Esophagus squamous epithelium (tissue), 5 donors: ENCODE data around the gene OR2T5. TPM values are rescaled to one million over a fixed set of nuclear protein-coding genes. Genes with fewer than 3 reads are reported as not detected.
"Not testable (repeated sequence)": the region's sequence is repeated elsewhere in the genome, so short reads cannot be mapped to it uniquely, and the experiment has no call there.

Experiments
- DNase-seq: peaks from one replicate; lab custom pipeline; 2025; lab: John Stamatoyannopoulos, UW
- H3K27ac ChIP-seq, 4 donors: fragments of 200-600 bp; sonication (generic); one replicate each; pipeline ENCODE4 v1.5.1; 2016 to 2019; ENCODE audit warnings: mild to moderate bottlenecking in 1 of 4
- H3K27me3 ChIP-seq, 4 donors: fragments of 200-600 bp; sonication (generic); 1 replicate in 3 of 4; 2 replicates in 1 of 4; pipeline versions ENCODE4 v1.5.1 to v1.6.0; 2017 to 2021; ENCODE audit warnings: antibody characterized with exemption in 1 of 4
- H3K36me3 ChIP-seq, 3 donors: fragments of 200-600 bp; sonication (generic); one replicate each; pipeline ENCODE4 v1.5.1; 2016 to 2019
- H3K4me1 ChIP-seq, 3 donors: fragments of 200-600 bp; sonication (generic); one replicate each; pipeline ENCODE4 v1.5.1; 2017 to 2019
- H3K4me3 ChIP-seq, 4 donors: fragments of 200-600 bp; sonication (generic); 1 replicate in 3 of 4; 2 replicates in 1 of 4; pipeline ENCODE4 v1.5.1; 2016 to 2019; ENCODE audit warnings: mild to moderate bottlenecking in 2 of 4, moderate library complexity in 1 of 4
- H3K9me3 ChIP-seq, 3 donors: fragments of 200-600 bp; sonication (generic); one replicate each; pipeline ENCODE4 v1.5.1; 2016 to 2019
- POLR2A ChIP-seq, 4 donors: fragments of 450-650 bp; IDR thresholded peaks; one replicate each; pipeline ENCODE4 v1.6.1; 2017; ENCODE audit warnings: antibody characterized with exemption in 4 of 4, mild to moderate bottlenecking in 4 of 4, moderate library complexity in 3 of 4
- WGBS, 2 donors: methylation state at CpG; one replicate each; pipeline ENCODE4 v1.1.5; 2018; 5-methylcytosine and 5-hydroxymethylcytosine counted together
- intact Hi-C: fragments of 100-400 bp; cut with DNase I; formaldehyde crosslinking; loops from one replicate; pipeline ENCODE4 v1.15.0; 2022
- total RNA-seq, 4 donors: library from RNA; depleted of rRNA; stranded (reverse); fragments of >200 nt; gene quantifications; one replicate each; pipeline ENCODE4 v1.1.0, GENCODE V29; 2016
- TF ChIP-seq, protein P1 (sequence below), 6 experiments: fragments of 450-650 bp in 4 of 6; fragments of 200-600 bp in 2 of 6; sonication (generic) in 2 of 6; IDR thresholded peaks; one replicate each; pipeline ENCODE4 v1.5.1; 2016 to 2019; ENCODE audit warnings: antibody characterized with exemption in 6 of 6, mild to moderate bottlenecking in 4 of 6, moderate library complexity in 4 of 6
- donor health status: DM: yes; HTN: yes; CAD: no.

OR2T5 gene
- total RNA-seq, 4 donors from 2014 or later: not detected

DNA sequence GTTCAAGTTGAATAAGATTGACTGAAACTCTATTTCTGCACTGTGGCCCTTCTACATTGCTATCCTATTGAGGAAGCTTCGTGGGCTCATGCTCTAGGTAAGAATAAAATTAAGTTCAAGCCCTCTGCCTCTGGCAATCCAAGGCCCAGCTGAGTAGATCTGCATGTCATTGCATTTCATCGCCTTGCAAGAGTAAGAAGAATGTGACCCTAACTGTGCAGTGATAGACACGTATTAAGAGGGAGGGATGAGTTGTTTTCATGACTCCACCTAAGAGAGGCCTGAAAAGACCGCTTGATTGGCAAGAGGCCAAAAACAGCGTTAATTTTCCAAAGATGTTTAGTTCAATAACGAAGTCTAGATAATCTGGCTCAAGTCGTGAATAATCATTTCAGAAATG lies 29.3 kb upstream of the OR2T5 start:
- intact Hi-C loops: not testable (repeated sequence)
- WGBS, 2 donors: 59 to 66% methylated on average over 7 of the region's 7 CpGs

DNA sequence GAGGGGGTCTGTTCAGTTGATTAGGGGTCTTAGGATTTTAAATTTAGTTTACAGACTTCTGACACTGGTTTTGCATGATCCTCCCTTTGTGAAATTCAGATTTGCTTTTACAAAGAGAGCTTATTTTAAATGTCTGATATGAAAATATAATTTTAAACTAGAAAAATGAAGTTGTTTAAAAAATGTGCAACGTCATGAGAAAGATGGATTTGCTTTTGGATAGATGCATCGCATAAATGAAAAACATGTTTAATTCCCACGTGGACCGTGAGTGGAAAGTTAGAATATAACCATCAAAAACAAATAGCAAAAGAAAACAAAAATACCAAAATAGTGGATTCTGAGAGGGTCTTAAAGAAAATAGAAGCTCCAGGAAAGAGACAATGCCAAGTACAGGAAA lies 17.2 kb upstream of the OR2T5 start:
- no peak for DNase-seq
- intact Hi-C loops: no loop called here
- Histone ChIP-seq H3K4me1 (no peaks in the 10 kb centered on the region), H3K27me3 (no peaks in the 10 kb centered on the region), H3K27ac (no peak overlapping the region), H3K4me3 (no peak overlapping the region), H3K9me3 (no peaks in the 10 kb centered on the region), H3K36me3 (no peaks in the 10 kb centered on the region)
- TF ChIP-seq, protein P1, sequence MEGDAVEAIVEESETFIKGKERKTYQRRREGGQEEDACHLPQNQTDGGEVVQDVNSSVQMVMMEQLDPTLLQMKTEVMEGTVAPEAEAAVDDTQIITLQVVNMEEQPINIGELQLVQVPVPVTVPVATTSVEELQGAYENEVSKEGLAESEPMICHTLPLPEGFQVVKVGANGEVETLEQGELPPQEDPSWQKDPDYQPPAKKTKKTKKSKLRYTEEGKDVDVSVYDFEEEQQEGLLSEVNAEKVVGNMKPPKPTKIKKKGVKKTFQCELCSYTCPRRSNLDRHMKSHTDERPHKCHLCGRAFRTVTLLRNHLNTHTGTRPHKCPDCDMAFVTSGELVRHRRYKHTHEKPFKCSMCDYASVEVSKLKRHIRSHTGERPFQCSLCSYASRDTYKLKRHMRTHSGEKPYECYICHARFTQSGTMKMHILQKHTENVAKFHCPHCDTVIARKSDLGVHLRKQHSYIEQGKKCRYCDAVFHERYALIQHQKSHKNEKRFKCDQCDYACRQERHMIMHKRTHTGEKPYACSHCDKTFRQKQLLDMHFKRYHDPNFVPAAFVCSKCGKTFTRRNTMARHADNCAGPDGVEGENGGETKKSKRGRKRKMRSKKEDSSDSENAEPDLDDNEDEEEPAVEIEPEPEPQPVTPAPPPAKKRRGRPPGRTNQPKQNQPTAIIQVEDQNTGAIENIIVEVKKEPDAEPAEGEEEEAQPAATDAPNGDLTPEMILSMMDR (IDR thresholded peaks at IDR 0.05): no peak
- no peak for TF ChIP-seq POLR2A (IDR thresholded peaks at IDR 0.05)
- 79 to 82% methylated on average over 4 of the region's 4 CpGs for WGBS, 2 donors

More for the DNA sequence above, 29.3 kb upstream of the OR2T5 start:
- DNase-seq, H3K27me3 ChIP-seq, H3K4me1 ChIP-seq, H3K27ac ChIP-seq, H3K4me3 ChIP-seq, H3K36me3 ChIP-seq, H3K9me3 ChIP-seq: not testable (repeated sequence)

DNA sequence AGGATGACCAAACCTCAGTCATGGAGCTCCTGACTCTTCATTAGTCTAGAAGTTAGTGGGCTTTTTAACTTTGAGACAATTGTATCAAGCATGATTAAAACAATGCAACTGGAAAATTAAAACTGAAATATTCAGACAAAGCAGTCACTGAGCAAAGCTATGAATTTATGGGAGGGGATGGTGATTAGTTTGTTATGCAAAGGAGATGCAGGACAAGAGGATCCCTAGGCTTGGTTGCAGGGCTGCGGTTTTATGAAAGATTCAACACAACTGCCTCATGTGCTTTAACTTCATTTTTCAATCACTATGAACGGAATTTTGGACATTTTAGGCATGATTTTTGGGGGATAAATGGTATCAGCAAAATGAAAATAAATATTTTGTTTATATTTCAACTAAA lies 16.3 kb upstream of the OR2T5 start:
- DNase-seq, H3K27ac ChIP-seq, H3K36me3 ChIP-seq, H3K4me3 ChIP-seq, intact Hi-C loops, H3K4me1 ChIP-seq, H3K27me3 ChIP-seq, H3K9me3 ChIP-seq: not testable (repeated sequence)
- 52 to 55% methylated on average over 2 of the region's 2 CpGs for WGBS, 2 donors

DNA sequence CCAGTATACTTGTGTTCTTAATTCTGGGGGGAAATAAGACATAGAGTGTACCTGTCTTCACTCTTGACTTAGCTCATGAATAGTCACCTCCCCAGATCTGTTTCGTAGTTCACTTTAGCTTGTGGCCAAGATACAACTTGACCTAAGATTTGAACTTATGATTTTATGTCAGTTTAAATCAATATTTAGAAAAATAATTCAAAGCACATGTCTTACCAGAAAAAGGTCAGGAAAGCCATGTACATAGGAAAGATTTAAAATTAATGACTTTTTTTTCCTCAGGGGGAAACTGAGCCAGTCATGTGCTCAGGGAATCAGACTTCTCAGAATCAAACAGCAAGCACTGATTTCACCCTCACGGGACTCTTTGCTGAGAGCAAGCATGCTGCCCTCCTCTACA lies 15.3 kb upstream of the OR2T5 start, which contains the start of gene OR2T3:
TSS of gene OR2T3 (plus strand) at position 301 of the 400 bp plus-strand sequence. CDS start at position 301, 0 bp downstream.
- DNase-seq, H3K36me3 ChIP-seq, H3K4me3 ChIP-seq, H3K4me1 ChIP-seq, H3K27me3 ChIP-seq, H3K9me3 ChIP-seq, intact Hi-C loops, H3K27ac ChIP-seq: not testable (repeated sequence)
- WGBS, 2 donors: 64 to 70% methylated on average over 1 to 2 of the region's 2 CpGs

DNA sequence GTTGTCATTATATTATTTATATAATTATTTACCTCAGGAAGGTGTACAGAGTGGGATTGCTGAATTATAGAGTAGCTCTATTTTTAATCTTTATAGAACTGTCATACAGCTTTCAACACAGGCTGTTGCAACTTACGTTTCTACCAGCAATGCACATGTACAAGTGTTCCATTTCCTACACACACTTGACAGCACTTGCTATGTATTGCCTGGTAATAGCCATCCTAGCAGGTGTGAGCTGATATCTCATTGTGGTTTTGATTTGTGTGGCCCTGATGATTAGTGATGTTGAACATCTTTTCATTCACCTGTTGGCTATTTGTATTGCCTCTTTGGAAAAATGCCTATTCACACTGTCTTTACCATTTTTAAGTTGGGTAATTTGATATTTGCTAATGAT lies 12.7 kb upstream of the OR2T5 start:
- H3K4me1 ChIP-seq, H3K36me3 ChIP-seq, intact Hi-C loops, H3K9me3 ChIP-seq, DNase-seq, H3K27ac ChIP-seq, H3K27me3 ChIP-seq, H3K4me3 ChIP-seq: not testable (repeated sequence)
- no CpG with 5 or more reads among the region's 1 CpG for WGBS, 2 donors

DNA sequence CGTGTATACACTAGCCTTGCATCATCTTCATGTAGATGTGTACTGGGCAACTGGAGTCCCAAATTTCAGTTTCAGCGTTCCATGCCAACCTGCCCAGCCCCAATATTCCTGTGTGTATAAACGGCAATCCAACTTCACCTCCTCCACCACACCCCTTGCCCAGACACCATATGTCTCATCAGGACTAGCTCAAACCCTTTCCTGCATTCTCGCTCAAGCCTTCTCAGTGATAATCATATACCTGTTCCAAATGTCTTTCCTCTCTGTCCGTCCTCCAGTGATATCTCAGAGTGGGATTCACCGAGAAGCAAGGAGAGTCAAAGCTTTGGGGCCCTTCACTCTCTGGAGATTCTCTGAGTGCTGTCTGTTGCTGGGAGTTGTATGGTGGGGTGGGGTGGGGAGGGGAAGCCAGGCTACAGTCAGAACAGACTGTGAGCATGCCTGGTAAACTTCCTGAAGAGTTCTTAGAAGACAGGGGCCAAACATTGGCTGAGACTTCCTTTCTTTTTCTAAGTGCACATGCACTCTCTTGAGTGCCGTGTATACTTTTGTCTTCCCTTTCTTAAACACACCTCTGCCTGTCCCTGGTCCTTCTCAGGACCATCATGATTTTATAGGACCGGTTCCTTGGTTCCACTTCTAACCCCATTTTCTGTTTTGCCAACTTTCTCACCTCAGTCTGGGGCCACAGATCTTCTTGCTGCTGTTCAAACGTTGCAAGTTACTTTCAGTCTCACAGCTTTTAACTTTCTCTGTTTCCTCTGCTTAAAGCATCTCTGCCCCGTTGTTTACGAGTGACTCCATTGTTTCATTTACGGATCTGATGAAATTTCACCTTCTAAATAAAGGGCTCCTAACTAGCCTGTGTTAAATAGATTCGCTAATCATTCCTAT lies 6.5 kb upstream of the OR2T5 start:
- H3K9me3 ChIP-seq, H3K4me3 ChIP-seq, DNase-seq, H3K27me3 ChIP-seq, H3K4me1 ChIP-seq, H3K36me3 ChIP-seq, intact Hi-C loops, H3K27ac ChIP-seq: not testable (repeated sequence)
- WGBS, 2 donors: 53 to 57% methylated on average over 12 to 13 of the region's 13 CpGs

DNA sequence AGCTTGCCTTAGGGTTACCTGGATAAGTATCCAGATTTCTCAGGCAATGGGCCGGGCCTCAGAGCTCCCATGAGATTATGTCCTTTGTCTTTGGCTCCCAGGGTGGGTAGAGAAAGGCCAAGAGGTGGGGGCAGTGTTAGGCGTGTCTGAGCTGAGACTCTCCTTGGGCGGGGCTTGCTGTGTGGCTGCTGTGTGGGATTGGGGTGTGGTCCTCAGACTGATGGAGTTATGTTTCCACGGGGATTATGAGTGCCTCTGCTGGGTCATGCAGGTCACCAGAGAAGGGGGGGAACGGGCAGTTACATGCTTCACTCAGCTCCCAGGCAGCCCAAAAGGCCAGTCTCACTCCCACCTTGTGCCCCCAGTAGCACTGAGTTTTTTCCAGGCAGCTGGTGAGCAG lies 8.3 kb downstream of the OR2T5 start:
- H3K4me1 ChIP-seq, DNase-seq, H3K4me3 ChIP-seq, H3K27me3 ChIP-seq, intact Hi-C loops, H3K27ac ChIP-seq, H3K9me3 ChIP-seq, H3K36me3 ChIP-seq: not testable (repeated sequence)
- no CpG with 5 or more reads among the region's 5 CpGs for WGBS, 2 donors

DNA sequence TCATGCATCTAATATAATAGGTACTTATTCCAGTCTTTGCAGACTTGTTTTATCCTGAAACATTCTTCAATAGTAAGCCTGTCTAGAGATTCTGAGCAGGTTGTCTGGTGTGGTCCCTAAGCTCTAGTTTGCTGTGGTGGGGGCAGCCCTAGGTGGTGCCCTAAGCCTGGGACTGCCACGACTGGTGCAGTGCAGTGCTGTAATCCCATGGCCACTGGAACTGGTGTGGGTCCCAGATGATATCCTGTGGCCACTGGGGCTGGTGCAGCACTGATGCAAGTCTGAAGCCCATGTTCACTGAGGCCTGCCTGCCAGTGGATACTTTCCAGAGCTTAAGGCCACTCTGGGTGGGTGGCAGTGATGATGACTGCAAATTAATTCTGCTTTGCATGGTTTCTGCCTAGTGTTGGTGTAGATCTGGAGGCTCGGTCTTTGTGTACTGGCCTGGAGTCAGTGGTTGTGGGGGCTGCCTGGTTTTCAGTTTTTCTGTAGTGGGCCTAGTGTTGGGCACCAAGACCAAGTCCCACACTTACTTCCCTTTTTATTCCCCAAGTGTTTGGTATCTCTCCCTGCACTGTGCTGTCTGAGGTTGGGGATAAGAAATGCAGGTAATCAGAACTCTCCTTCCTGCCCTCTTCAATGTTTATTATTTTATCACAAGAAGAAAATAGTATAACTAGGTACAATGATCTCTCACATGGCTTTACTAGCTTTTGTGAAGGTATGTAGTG lies 12.1 kb downstream of the OR2T5 start:
- intact Hi-C loops: not testable (repeated sequence)

DNA sequence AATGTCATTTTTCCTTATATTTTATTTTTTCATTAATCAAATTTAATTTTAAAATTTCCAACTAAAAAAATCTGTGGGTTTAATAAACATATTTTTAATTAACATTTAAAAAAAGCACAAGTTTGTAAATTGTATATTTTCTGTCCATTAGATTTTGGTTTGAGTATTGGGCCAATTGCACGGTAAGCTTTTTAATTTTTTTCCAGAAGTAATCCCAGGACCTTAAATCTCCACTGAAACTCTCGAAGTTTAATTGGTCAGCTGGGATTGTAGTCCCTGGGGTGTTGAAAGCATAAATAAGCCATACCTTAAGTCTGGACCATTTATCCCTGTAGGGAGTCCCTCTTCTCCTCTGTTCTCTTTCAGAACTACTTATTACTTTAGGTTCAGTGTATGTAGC lies 19.4 kb downstream of the OR2T5 start, which contains the start of gene OR2G6:
TSS of gene OR2G6 (plus strand) at position 301 of the 400 bp plus-strand sequence. CDS start 13,574 bp downstream, outside the sequence.
- H3K4me1 ChIP-seq, H3K9me3 ChIP-seq, H3K4me3 ChIP-seq, H3K36me3 ChIP-seq, intact Hi-C loops, H3K27me3 ChIP-seq, H3K27ac ChIP-seq, DNase-seq: not testable (repeated sequence)
- WGBS, 2 donors: no CpG with 5 or more reads among the region's 2 CpGs

More for the DNA sequence above, 12.1 kb downstream of the OR2T5 start:
- H3K27ac ChIP-seq, H3K36me3 ChIP-seq, H3K4me1 ChIP-seq, H3K4me3 ChIP-seq, H3K27me3 ChIP-seq, DNase-seq, H3K9me3 ChIP-seq: not testable (repeated sequence)
- WGBS, 2 donors: 71 to 83% methylated on average over 1 of the region's 2 CpGs

DNA sequence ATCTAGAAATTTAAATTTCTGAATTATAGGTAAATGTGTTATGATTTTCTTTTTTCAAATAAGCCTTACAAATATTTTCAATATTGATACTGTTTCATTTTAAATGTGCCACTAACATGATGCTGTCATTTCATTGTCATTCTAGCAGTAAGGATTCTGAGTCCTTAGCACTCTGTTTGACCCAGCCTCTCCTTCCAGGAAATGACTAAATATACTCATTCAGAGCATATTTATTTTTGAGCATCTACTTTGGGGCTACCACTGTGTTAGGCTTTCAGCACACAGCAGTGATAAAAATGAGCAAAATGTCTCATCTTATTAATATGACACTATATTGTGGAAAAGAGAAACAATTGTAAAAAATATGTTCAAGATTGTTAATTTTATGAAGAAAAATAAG lies 21.8 kb downstream of the OR2T5 start:
- H3K4me1 ChIP-seq, H3K27me3 ChIP-seq, DNase-seq, H3K27ac ChIP-seq, H3K36me3 ChIP-seq, H3K9me3 ChIP-seq, intact Hi-C loops, H3K4me3 ChIP-seq: not testable (repeated sequence)
